ENCODE measurements around the gene RTN1.

Gene RTN1

GRCh38 chr14:59547310-59547709 is 323.3 kb downstream of the RTN1 start:
- no peak for DNase-seq (ENCODE audit: low read depth)

Data from activated T-cell treated with anti-CD3 and anti-CD28 coated beads for 1 hour (primary cell).